Dermis blood vessel endothelial cell (primary cell): ENCODE data around the gene SLC35F2. TPM values are rescaled to one million over a fixed set of nuclear protein-coding genes. Genes with fewer than 3 reads are reported as not detected.
A peak's percentile ranks its signal among the peaks of the same experiment; 100 is the strongest.
"Not testable (repeated sequence)": the region's sequence is repeated elsewhere in the genome, so short reads cannot be mapped to it uniquely, and the experiment has no call there.

Experiments
- DNase-seq: peaks from one replicate; pipeline ENCODE4 v3.0.0; 2010
- total RNA-seq: library from RNA; depleted of rRNA; stranded (reverse); fragments of >200 nt; gene quantifications from 2 replicates; pipeline ENCODE4 v1.2.3, GENCODE V29; 2014

Gene SLC35F2
- total RNA-seq, 1 donor from 2014 or later = 58.5 TPM

- no peak for DNase-seq
Observed at GRCh38 chr11:107785401-107785800, 73.2 kb downstream of the SLC35F2 start.

- no peak for DNase-seq
Observed at GRCh38 chr11:107783121-107783520, 75.5 kb downstream of the SLC35F2 start.

GRCh38 chr11:107780775-107781174 lies 77.8 kb downstream of the SLC35F2 start:
- peak; percentile 38 for DNase-seq

- no peak for DNase-seq
Observed at GRCh38 chr11:107780136-107780535, 78.5 kb downstream of the SLC35F2 start.

- no peak for DNase-seq
Observed at GRCh38 chr11:107778839-107779517, 79.6 kb downstream of the SLC35F2 start.

- DNase-seq = no peak
Observed at GRCh38 chr11:107777110-107777509, 81.5 kb downstream of the SLC35F2 start.

- DNase-seq = no peak
Observed at GRCh38 chr11:107776062-107776461, 82.5 kb downstream of the SLC35F2 start.

GRCh38 chr11:107770551-107770951 lies 88.0 kb downstream of the SLC35F2 start:
- no peak for DNase-seq

- peak; percentile 9 for DNase-seq
Observed at GRCh38 chr11:107769189-107769588, 89.4 kb downstream of the SLC35F2 start.

- DNase-seq = not testable (repeated sequence)
Observed at GRCh38 chr11:107758719-107759355, 99.8 kb downstream of the SLC35F2 start.

GRCh38 chr11:107757661-107758060 lies 100.9 kb downstream of the SLC35F2 start:
- DNase-seq = no peak

GRCh38 chr11:107756553-107756952 lies 102.0 kb downstream of the SLC35F2 start:
- DNase-seq = no peak

- no peak for DNase-seq
Observed at GRCh38 chr11:107752949-107753822, 105.4 kb downstream of the SLC35F2 start.

GRCh38 chr11:107752508-107752907 lies 106.1 kb downstream of the SLC35F2 start:
- DNase-seq = no peak

- no peak for DNase-seq
Observed at GRCh38 chr11:107751082-107751481, 107.5 kb downstream of the SLC35F2 start.

- DNase-seq = no peak
Observed at GRCh38 chr11:107750313-107750712, 108.3 kb downstream of the SLC35F2 start.

GRCh38 chr11:107747622-107748021 lies 111.0 kb downstream of the SLC35F2 start:
- DNase-seq = no peak

- DNase-seq = no peak
Observed at GRCh38 chr11:107744736-107745135, 113.9 kb downstream of the SLC35F2 start.

GRCh38 chr11:107743191-107743590 lies 115.4 kb downstream of the SLC35F2 start:
- DNase-seq = no peak

- peak; percentile 68 for DNase-seq
Observed at GRCh38 chr11:107741044-107741823, 117.4 kb downstream of the SLC35F2 start.
